HG03135 (cell line): ENCODE results near the gene SPPL3.

Experiments
- ATAC-seq: cut with Tn5 transposase; IDR thresholded peaks from one replicate; pipeline ENCODE4 v1.9.1; 2021; ENCODE audit warnings: mild to moderate bottlenecking, moderate library complexity; ENCODE audit not compliant: unreplicated experiment

SPPL3 gene

DNA sequence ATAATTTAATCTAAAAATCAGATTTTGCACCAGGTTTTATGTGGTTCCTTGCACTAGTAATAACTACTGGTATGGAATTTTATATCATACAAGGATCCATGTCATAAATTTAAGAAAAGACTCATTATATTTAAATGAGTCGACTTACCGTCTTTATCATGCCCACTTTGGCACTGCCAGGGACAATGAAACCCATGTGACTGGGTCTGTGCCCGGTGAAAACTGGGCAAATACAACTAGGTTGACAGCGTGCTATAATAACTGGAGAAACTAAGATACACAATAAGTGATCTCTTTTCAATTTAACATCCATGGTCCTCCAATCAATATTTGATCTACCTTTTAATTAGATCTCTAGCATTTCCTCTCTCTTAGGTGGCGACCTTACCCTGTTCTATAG is 114.0 kb downstream of the SPPL3 start:
- ATAC-seq, result no peak

DNA sequence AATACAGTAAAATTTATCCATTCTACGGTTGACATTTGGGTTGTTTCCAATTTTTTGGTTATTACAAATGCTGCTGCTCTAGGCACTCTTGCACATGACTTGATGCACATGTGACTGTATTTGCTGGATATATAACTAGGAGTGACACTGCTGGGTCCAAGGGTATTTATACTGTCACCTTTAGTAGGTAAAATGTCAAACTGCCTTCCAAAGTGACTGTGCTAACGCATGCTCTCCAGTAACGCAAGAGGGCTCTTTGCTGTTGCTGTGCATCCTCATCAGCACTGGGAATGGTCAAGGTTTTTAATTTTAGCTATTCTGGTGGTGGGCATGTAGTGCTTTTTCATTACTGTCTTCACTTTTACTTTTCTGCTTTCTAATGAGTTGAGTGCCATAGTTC is 116.3 kb downstream of the SPPL3 start:
- ATAC-seq, result no peak

DNA sequence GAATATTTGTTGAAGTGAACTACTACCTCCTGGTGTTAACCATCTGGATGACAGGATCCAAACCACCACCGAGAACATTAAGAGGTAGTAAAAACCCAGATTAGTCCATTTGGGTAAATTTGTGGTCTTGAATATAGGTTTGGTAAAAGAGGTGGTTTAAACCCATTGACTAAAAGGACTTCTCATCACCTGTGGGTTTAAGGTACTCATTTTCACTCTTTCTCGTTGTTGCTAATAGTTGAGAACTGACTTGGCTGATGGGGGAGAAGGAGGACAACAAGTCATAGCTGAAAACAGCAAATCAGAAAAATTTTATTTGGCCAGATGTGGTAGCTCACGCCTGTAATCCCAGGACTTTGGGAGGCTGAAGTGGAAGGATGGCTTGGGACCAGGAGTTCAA is 119.4 kb downstream of the SPPL3 start:
- no peak for ATAC-seq

DNA sequence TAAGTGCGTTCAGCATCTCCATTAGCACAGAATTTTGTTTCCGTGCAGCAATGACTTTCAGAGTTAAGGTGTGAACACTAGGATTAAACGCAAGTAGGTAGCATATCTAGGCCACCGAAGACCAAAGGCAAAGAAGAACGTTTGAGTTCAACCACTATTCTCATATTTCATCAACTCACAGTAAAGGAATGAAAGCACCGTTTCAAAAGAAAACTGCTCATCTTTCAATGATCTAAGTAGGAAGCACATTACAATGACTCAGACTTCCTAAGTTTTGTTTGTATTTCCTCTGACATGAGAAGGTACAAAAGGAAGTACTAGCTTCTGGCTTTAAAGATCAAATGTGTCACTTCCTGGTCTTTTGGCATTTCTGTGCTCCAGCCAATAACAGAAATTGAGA is 121.0 kb downstream of the SPPL3 start:
- ATAC-seq, result no peak

DNA sequence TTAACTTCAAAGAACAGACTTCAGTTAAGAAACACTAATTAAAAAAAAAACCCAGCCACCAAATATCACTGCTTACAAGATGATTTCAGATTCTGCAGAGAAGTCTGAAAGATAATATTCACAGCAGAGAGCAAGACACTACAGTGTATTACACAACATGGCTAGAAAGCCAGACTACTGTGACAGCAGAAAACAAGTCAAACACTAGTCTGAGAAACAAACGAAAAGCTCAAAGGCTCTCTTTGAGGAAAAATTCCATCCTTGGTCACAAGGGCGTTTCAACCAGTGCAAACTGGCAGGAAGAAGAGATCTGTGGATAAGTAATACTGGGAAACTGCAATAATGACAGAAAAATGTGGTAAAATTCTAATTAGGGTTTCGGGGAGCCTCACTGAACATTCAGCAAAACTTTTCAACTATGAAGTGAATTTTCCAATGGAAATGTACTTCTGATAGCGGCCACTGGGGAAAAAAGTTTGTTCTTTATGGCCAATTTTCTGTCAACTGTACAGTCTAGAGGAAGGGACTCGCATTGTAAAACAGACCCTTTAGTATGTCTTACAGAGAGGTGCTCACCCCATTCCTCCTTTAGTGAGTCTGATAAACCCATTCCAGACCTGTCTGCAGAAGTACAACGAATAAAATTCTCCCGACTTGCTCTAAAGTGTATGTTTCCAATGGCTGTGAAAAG is 128.2 kb downstream of the SPPL3 start:
- ATAC-seq, result no peak

DNA sequence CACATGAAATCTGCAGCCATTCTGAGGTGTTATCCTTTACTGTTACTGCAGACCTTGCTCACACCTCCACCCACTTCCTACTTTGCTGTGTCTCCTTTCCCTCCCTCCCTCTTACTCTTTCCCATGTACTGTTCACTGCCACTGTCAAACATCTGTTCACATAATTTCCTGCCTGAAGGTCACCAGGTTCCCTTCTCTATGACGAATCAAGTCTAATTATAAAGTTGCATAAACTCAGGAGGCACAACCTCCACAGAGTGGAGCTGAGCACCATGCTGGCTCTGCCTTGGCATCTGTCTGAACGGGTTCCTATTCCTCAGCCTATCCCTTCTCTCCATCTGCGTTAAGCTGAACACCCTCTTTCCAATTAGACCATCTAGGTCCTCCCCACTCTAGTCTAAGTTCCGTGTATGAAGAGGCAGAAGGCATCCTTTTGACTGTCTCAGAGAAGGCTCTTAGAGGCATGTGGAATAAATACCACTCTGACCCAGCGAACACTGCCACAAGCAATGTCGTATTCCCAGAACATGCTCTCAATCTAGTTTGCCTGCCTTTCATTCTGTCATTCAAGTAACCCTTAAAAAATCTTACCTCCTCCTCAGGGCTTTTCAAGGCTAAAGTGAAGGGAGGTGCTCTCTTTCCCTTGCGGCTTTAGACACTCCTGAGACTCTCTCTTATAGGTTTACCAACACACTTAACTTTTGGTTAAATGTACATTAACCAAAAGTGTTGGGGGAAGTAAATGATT is 129.8 kb downstream of the SPPL3 start:
- no peak for ATAC-seq

DNA sequence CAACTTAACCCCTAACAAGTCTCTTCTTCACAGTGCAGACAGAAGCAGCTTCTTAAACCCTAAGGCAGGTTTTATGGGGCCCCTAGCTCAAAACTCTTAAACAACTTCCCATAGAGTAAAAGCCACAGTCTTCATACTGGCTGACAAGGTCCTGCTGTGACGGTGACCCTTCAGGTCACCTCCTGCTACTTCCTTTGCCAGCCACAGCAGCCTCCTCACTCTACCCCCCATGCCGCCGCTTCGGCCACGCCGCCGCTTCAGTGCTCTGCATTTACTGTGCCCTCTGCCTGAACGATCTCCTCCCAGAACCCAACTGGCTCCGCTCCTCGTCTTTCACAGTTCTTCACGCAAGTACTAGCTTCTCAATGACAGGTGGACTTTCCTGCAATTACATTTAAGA is 133.1 kb downstream of the SPPL3 start:
- no peak for ATAC-seq

DNA sequence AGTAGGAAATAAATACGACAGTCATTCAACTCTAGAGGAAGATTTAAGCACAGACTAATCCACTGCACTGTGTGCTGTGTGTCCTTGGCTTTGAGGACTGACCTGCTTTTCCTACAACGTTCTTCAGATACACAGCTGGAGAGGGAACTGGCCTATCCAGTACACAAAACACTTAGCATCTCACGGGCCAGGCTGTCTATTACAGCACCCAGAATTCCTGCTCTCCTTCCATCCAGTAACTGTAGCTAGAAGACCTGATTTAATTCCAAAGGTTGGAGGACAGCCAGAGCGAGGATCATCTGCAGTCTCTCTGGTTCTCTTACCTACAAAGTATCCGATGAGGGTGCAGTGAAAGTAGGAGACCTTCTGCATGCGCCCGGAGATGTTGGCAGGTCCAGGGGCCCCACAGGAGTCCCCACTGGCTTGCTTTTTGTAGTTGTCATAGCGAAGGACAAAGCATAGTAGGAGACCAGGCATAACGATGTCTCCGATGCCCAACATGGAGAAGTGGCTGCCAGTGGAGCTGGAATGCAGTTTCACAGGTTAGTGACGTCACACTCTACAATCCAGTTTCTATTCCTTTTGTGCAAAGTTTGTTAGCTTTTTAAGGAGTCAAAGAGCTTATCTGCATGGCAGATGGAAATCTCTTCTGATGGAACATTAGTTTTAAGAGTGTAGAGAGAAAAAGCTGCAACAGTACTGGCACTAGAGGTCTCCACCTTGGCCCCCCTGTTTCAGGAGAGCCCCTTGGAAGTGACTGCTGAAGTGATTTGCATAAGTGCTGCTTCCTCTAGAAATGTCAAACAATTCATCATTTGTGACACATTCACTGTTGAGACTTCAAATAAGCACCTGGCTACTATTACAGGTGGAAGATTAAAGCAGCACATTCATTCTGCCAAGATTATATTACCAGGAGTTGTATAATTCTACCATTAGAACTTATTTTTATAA is 136.8 kb downstream of the SPPL3 start:
- ATAC-seq, result no peak

DNA sequence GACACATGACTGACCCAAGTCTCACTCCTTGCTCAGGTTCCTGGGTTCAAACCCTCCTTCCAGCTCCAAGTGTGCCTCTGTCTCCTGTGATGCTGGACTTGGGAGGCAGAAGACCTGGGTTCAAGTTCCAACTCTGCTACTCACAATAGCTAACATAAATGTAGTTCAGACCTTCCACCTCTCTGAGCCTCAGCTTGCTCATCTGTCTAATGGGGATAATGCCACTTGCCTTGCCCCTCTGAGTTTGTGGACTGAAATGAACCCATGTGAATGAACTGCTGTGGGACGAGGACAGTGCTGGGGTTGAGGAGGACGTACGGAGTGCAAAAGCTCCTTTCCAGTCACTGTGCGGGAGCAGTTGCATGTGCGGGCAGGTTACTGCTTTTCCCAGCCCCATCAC is 137.6 kb downstream of the SPPL3 start:
- no peak for ATAC-seq

DNA sequence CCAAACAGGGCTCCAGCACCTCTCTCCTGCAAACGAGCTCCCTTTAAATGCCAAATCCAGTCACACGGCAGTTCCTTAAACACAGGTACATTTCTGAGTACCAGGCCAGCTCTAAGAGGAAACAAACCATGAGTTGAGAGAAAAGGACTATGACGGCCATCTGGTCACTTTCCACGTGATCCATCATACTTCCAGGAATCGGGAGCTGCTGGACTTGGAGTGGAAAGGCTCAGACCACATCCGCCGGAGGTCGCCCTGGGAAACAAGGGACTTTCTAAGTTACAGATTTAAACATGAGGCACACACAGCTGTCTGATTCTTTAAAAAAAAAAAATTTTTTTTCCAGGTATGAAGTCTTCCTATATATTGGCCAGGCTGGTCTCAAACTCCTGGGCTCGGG is 139.3 kb downstream of the SPPL3 start:
- ATAC-seq, result no peak

DNA sequence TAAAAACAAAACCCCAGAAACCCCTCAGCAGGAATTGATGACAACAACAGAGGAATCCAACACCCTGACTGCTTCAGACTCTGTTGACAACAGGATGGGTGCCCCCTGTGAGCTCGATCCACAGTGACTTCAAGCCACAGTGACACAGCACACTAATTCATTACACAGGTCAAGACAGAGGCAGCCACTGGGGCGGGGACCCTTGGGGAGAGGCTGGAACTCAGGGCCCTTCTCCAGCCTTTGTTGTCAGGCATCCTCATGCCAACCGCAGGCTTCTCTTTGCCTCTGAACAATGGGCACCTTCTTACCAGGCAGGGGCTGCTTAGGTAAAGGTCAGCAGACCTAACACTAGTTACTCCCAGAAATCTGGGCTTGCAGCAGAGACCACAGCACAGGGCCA is 140.9 kb downstream of the SPPL3 start:
- ATAC-seq, result no peak

DNA sequence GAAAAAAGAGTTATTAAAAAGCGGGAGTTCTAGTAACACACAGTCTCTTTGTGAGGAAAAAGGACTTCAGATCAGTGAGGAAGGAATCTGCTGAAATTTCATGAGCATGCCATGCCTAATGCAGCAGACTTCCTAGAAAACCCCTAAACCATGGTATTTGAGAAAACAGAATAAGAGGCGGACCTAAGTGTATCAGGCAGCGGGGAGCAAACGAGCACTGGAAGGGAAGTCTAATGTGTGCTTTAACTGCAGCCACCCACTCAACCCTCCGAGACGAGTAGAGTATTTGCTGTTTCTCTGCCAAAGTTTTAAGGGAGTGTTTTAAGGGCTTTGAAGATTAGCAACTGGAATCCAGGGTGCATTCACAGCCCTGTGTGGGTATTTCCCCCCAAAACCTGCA is 142.1 kb downstream of the SPPL3 start:
- ATAC-seq, result no peak

DNA sequence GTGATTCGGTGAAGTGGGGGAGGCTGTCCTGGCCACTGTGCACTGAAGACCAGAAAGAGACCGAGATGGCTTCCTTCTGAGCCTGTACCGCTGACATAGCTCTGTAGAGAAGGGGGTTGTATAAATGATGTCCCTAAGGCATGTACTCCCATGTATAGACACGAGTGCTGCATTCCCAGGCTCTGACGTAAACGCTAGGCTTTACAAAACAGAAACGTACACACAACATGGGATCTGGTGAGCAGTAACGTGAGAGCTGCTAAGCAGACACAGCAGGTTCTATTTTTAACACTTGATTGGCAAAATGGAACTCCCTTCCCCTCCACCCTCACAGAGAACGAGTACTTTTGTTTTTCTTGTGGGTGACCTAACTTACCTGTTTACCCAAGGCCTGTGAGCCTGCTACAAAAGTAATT is 142.6 kb downstream of the SPPL3 start:
- no peak for ATAC-seq

DNA sequence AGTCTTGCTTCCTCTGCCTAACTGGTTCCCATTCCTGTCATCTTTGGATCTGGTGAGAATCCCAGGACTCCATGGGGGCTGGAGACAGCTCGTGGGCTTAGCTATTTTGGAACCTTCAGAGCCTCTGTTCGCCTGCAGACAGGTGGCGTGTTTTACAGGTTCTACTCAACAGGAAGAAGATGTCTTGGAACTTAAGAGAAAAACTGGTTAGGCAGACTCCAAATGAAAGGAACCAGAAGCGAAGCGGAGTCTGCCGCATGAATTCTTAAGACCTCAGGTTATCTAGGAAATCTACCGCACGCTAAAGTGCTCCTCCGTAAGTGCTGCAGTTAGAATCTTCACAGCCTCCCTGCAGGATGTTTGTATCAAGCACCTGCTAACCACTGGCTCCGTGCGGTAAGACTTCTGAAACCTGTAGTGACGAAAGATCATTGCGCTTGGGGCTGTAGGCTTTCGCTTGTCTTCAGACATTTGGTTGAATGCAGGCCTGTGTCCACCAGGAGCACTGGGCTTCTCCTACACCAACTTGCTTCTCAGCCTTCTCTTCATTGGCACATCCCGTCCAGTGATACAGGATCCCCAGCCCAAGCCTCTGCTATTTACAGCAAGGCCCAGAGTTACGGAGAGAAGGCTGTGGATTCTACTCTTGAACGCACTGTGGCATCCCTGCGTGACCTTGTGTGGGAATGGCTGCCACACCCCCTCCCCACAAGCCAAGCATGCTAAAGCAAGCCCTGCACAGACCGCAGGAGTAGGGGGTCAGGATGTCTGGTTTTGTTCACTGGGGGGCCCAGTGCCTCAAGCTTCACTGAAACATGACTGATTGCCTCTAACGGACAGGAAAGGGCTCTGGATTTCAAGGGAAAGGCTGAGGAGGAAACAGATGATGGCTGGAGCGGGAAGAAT is 143.6 kb downstream of the SPPL3 start:
- no peak for ATAC-seq

DNA sequence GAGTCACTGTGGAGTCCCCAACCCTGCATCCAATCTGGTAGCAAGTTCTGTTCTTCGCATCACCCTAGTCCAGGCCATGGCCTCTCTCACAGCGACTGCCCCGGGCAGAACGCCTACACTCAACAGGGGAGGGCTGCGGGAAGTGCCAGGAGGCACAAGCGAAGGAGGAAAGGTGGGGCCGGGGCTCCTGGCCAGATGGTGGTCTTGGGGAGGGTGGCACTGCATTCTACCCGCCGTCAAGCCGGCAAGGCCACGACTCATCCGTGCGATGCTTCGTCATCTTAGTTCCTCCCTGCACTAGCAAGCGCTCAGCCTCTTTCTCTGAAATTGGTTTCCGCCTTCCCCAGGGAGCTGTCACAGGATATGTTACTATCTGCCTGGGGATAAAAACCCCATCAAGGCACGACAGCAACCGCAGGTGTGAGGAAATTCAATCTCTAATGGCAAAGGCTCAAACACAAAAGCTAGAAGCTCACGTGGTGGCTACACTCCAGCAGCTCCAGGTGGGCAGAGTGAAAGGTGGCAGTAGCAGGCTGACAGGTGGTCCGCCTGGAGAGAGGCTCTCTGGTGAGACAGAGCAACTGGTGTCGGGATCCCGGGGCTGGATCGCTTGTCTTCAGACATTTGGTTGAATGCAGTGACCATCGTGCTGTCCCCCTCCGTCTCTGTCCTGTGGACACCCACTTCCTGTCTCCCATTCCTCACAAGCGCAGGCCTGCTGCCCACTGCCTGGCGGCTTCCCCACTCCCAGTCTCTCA is 144.4 kb downstream of the SPPL3 start:
- ATAC-seq, result no peak

DNA sequence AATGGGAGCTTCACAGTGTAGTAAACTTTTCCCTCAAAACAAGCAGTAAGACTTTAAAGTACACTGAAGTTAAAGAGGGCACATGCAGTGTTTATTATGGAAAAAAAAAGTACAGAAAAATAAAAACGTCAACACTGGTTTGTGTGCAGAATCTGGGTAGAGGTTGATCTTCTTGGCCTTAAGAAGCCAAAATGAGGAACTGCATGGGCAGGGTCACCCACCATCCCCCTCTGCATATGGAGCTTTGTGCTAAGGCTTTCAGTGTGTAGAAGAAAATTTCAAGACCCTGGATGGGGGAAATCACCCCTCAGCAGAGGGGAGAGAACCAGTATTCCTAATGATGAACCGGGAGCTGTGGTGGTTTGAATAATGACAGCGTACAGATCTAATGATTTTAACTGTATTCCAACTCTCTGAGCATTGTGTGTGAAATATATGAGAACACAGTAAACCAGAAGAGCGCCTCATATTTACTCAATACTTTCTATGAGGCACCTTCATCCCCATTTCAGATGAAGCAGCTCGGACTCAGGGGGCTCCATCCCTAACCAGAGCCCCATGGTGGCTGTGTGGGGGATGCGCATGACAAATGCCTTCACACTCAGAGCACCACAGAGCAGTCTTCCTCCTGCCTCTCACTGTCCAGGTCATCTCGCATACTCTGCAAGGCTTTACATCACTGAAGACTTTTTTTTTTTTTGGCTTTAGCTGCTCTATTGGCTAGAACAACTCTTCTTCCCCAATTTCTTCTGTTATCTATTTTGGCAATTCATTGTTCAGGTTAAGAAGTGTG is 145.2 kb downstream of the SPPL3 start:
- ATAC-seq, result no peak

DNA sequence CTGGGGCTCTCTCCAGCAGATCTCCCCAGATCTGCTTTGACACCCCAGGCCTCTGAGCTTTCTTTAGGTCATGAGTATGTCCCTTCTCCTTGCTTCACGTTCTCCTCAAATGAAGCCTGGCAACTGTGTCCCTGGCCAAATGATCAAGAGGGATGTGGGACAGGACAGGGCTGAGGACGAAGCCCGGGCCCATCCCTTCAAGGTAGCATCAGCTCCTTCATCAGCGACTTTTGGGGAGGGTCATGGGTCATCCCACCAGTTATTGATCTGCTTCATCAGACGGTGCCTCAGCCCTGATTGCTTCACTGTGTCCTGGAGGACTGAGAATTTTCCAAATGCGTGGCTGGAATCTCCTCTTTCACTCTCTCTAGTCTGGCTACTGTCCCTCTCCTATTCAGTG is 146.2 kb downstream of the SPPL3 start:
- ATAC-seq, result no peak

DNA sequence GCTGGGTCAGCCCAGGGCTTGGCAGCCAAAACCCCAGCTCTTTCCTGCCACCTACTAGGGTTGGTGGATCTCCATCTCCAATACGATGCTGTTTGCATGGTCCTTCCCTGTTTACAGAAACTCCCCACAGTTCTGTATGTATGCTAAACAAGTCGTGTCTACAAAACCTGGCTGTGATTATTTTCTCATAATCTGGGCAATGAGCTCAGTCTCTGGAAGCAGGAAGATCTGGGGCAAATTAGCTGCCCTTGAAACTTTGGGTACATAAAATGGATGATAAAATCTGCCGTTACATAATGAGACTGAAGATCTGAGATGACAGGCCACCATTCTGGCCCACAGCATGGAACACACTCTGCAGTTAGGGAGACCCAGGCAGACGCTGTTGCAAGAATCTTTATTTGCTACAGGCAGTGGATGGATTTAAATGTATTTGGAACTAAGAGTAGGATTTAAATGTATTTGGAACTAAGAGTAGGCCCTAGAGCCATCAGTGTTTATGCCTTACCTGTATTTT is 146.9 kb downstream of the SPPL3 start:
- no peak for ATAC-seq

DNA sequence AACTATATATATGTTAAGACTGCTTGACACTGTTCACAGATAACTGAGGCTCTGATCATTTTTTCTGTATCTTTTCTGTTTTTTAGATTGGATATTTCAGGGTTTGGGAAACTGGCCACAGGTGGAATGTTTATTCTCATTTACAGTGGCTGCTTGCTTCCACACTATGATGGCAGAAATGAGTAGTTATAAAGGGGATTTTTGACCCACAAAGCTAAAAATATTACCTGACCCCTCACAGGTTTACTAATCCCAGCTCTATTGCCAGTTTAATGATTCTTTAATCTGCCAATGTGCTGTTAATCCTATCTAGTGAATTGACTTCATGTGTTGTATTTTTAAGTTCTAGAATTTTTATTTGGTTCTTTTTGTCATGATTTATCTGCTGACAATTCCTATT is 148.9 kb downstream of the SPPL3 start:
- ATAC-seq, result no peak
